Right lobe of liver (tissue), 6 donors: ENCODE data around the gene LMF2. TPM values are rescaled to one million over a fixed set of nuclear protein-coding genes. Genes with fewer than 3 reads are reported as not detected.

ENCODE experiments used
- ATAC-seq, 4 donors: fragments of 200-7000 bp; cut with Tn5 transposase; one replicate each; pipeline ENCODE4 v1.9.1; 2020; ENCODE audit warnings: mild to moderate bottlenecking in 4 of 4, moderate library complexity in 4 of 4
- DNase-seq, 3 donors: peaks; one replicate each; pipeline ENCODE4 v3.0.0-alpha.2; 2020
- H3K27ac ChIP-seq, 3 donors: fragments of 200-600 bp; one replicate each; pipeline ENCODE4 v1.8.0; 2022
- H3K27me3 ChIP-seq, 2 donors: fragments of 200-600 bp; one replicate each; pipeline ENCODE4 v1.8.0; 2022
- H3K36me3 ChIP-seq, 4 donors: fragments of 200-600 bp; sonication (generic) in 1 of 4; one replicate each; pipeline versions ENCODE4 v1.5.1 to v1.8.0; 2017 to 2022; ENCODE audit warnings: control low read depth in 1 of 4
- H3K4me1 ChIP-seq, 4 donors: fragments of 200-600 bp; sonication (generic) in 1 of 4; one replicate each; pipeline versions ENCODE4 v1.5.1 to v1.8.0; 2017 to 2022; ENCODE audit warnings: control low read depth in 1 of 4
- H3K4me3 ChIP-seq, 3 donors: fragments of 200-600 bp; one replicate each; pipeline ENCODE4 v1.8.0; 2022
- H3K9me3 ChIP-seq, 4 donors: fragments of 200-600 bp; sonication (generic) in 1 of 4; one replicate each; pipeline versions ENCODE4 v1.5.1 to v1.8.0; 2017 to 2022; ENCODE audit warnings: control low read depth in 1 of 4
- CTCF ChIP-seq, 4 donors: fragments of 200-600 bp in 3 of 4; fragments of 450-650 bp in 1 of 4; IDR thresholded peaks; one replicate each; pipeline versions ENCODE4 v1.5.1 to v1.8.0; 2016 to 2022; ENCODE audit warnings: antibody characterized with exemption in 4 of 4, mild to moderate bottlenecking in 2 of 4
- POLR2A ChIP-seq: fragments of 450-650 bp; IDR thresholded peaks from one replicate; pipeline ENCODE4 v1.6.1; 2017; ENCODE audit warnings: antibody characterized with exemption, mild to moderate bottlenecking
- WGBS: methylation state at CpG from one replicate; pipeline ENCODE4 v1.1.6; 2018; ENCODE audit warnings: low coverage, low lambda C conversion rate; ENCODE audit not compliant: insufficient coverage; ENCODE audit errors: missing lambda C conversion rate; 5-methylcytosine and 5-hydroxymethylcytosine counted together
- intact Hi-C, 2 donors: fragments of 100-400 bp; cut with DNase I; formaldehyde crosslinking; loops; one replicate each; pipeline versions ENCODE4 v1.11.2 to v1.14.1; 2022
- total RNA-seq, 6 experiments: library from RNA; depleted of rRNA in 2 of 6; stranded (reverse); fragments of >200 nt in 2 of 6; fragmentation: NEBNext Ultra II Directional in 3 of 6; extraction: Animal tissue kit (Norgen Biotek cat#: 25700) in 3 of 6; gene quantifications; one replicate each; pipeline versions ENCODE4 v1.1.0 to v1.2.4, GENCODE V29; 2016 to 2023
- donor health status: DM: no; HTN: yes; CAD: no.
- donor health status: DM: no; HTN: no; CAD: no.
- donor health status: DM: no; HTN: no; CAD: no.
- donor health status: DM: no; HTN: yes; CAD: no.
- donor health status: DM: no; HTN: yes; CAD: no.

Gene LMF2
- total RNA-seq, 6 experiments from 2014 or later, result 33.2 to 47.6 (median 41.7) TPM

GRCh38 chr22:50469377-50470305 is 37.9 kb downstream of the LMF2 start:
- DNase-seq, result no peak

DNA sequence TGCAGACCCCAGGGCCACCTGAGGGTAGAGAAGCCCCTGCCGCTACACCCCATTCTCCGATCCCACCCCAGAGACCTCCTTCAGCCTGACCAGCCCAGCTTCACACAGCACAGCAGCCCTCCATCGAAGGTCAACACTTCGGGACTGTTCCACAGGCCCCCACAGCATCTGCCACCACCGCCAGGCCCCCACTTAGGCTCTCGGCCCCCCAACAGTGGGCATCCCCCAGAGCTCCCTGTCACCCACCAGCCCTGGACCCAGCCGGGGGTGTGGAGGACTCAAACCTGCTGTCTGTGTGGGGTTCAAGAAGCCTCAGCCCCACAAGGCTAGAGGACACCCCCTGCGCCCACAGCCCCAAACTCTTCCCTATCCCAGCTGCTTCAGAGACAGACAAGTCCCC is 38.9 kb downstream of the LMF2 start:
- intact Hi-C loops, result no loop called here
- Histone ChIP-seq H3K27ac (no peak overlapping the region), H3K9me3 (no peaks in the 10 kb centered on the region), H3K4me1 (peaks cover 0 to 5% (median 2%) of the 10 kb centered on the region in 4 donors), H3K36me3 (peaks cover 0 to 40% (median 22%) of the 10 kb centered on the region in 4 donors), H3K4me3 (no peak overlapping the region), H3K27me3 (no peaks in the 10 kb centered on the region)
- ATAC-seq (no peak), DNase-seq (no peak)
- TF ChIP-seq POLR2A (no peak), CTCF (IDR thresholded peaks at IDR 0.05) (no peak)
- no CpG with 5 or more reads among the region's 8 CpGs for WGBS

More at GRCh38 chr22:50469377-50470305, 37.9 kb downstream of the LMF2 start:
- Histone ChIP-seq H3K4me3 (no peak overlapping the region), H3K9me3 (no peaks in the 10 kb centered on the region), H3K4me1 (peaks cover 0 to 8% (median 4%) of the 10 kb centered on the region in 4 donors), H3K27ac (no peak overlapping the region), H3K36me3 (peaks cover 0 to 31% (median 17%) of the 10 kb centered on the region in 4 donors), H3K27me3 (no peaks in the 10 kb centered on the region)
- TF ChIP-seq CTCF (IDR thresholded peaks at IDR 0.05), result no peak
- TF ChIP-seq POLR2A, result no peak
- intact Hi-C loops, result no loop called here
- WGBS, result 20% methylated on average over 1 of the region's 25 CpGs
- peak; percentile 19 to 56 (median 36) for ATAC-seq

GRCh38 chr22:50467773-50468440 is 39.6 kb downstream of the LMF2 start:
- H3K9me3 ChIP-seq, result no peaks in the 10 kb centered on the region
- WGBS, result 92% methylated on average over 2 of the region's 22 CpGs
- H3K4me3 ChIP-seq, result no peak overlapping the region
- H3K27ac ChIP-seq, result no peak overlapping the region
- intact Hi-C loops, result no loop called here
- TF ChIP-seq POLR2A, result no peak
- no peak for TF ChIP-seq CTCF (IDR thresholded peaks at IDR 0.05)
- DNase-seq, result no peak
- H3K27me3 ChIP-seq, result no peaks in the 10 kb centered on the region
- H3K4me1 ChIP-seq, result no peaks in the 10 kb centered on the region
- no peak for ATAC-seq
- H3K36me3 ChIP-seq, result peaks cover 0 to 48% (median 28%) of the 10 kb centered on the region in 4 donors

GRCh38 chr22:50467341-50467740 is 40.2 kb downstream of the LMF2 start:
- no peaks in the 10 kb centered on the region for H3K9me3 ChIP-seq
- peaks cover 0 to 53% (median 32%) of the 10 kb centered on the region in 4 donors for H3K36me3 ChIP-seq
- DNase-seq (no peak), ATAC-seq (no peak)
- no peaks in the 10 kb centered on the region for H3K27me3 ChIP-seq
- intact Hi-C loops, result no loop called here
- H3K4me1 ChIP-seq, result no peaks in the 10 kb centered on the region
- H3K27ac ChIP-seq, result no peak overlapping the region
- no peak for TF ChIP-seq CTCF (IDR thresholded peaks at IDR 0.05)
- no peak for TF ChIP-seq POLR2A
- no peak overlapping the region for H3K4me3 ChIP-seq
- 80% methylated on average over 1 of the region's 24 CpGs for WGBS
